ENCODE results near the gene LBHD1. TPM values are rescaled to one million over a fixed set of nuclear protein-coding genes. Genes with fewer than 3 reads are reported as not detected.
A peak's percentile ranks its signal among the peaks of the same experiment; 100 is the strongest.

The LBHD1 gene
- total RNA-seq, 1 experiment from 2014 or later: 10.4 TPM

DNA sequence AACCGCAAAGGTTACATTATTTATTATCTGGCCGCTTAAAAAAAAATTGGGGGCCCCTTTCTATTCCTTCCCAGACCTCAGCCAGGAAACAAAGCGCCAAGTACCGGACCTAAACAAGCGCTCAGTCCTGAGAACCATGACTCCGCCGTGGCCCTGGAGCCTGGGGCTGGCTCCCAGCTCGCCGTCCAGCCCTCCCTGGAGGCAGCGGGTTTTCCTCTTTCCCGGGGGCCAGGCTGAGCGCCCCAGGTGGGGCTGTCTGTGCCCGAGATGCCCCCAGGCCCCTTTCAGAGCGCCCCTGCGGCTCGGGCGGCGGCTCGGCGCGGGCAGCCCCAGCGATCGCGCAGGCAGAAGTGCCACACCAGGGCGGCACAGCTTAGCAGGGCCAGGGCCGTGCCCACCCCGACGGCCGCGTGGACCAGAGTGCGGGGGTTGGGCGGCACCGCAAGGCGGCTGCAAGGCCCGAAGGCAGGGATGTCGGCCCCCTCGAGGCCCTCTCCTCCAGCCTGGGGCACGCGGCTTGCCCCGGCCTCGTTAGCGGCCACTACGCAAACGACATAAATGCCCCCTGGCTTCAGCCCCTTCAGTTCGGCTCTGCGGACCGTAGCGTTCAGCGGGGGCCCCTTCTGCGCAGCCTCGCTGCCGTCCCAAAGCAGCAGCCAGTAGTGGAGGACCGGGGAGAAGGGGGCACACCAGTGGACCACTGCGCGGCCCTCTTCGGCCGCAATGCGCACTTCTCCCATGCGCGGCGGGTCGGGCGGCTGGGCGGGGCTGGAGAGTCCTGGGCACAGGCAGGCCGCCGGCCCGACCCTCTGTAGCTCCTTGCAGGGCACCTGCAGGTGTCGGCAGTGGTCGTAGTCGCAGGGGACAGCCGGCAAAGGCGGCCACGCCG is 15.7 kb upstream of the LBHD1 start:
- no peak overlapping the region for H2BK12ac ChIP-seq (ENCODE audit: insufficient read length, low read depth, low read length)
- no peak overlapping the region for H3K27ac ChIP-seq (ENCODE audit: insufficient read length, low read depth, low read length)
- peak; percentile 65 for DNase-seq
- H3K4ac ChIP-seq (ENCODE audit: low read depth, low read length): no peak overlapping the region
- no peaks in the 10 kb centered on the region for H3K4me1 ChIP-seq (ENCODE audit: insufficient read depth, low read length)
- no peak overlapping the region for H3K23ac ChIP-seq (ENCODE audit: insufficient read length, low read depth, low read length)
- no peak overlapping the region for H3K14ac ChIP-seq (ENCODE audit: insufficient read depth, low read length)
- Mint-ChIP-seq H3K27me3 (ENCODE audit: low read depth) (no peaks in the 10 kb centered on the region), H3K27ac (no peak overlapping the region), H3K36me3 (ENCODE audit: insufficient read depth in 1 of 3, low read depth in 3 of 3) (peaks cover 7 to 25% (median 24%) of the 10 kb centered on the region in 3 experiments; a peak in 5 of 7 replicates), H3K9me3 (no peaks in the 10 kb centered on the region; a peak in 1 of 5 replicates), H3K4me1 (peaks cover 0 to 10% of the 10 kb centered on the region in 2 experiments; a peak in 3 of 4 replicates), H3K4me3 (no peak overlapping the region)
- no peak overlapping the region for H2BK20ac ChIP-seq (ENCODE audit: low read depth, low read length, poor library complexity, severe bottlenecking)
- no peak overlapping the region for H3K4me2 ChIP-seq (ENCODE audit: insufficient read depth, insufficient read length, low read length)
- no peaks in the 10 kb centered on the region for H4K20me1 ChIP-seq (ENCODE audit: control insufficient read depth, insufficient read depth, insufficient read length)
- H2AK5ac ChIP-seq (ENCODE audit: insufficient read length, low read length): no peak overlapping the region
- no peak overlapping the region for H4K8ac ChIP-seq (replicated peaks; ENCODE audit: insufficient read length, low read depth, low read length)
- TF ChIP-seq, protein P1, sequence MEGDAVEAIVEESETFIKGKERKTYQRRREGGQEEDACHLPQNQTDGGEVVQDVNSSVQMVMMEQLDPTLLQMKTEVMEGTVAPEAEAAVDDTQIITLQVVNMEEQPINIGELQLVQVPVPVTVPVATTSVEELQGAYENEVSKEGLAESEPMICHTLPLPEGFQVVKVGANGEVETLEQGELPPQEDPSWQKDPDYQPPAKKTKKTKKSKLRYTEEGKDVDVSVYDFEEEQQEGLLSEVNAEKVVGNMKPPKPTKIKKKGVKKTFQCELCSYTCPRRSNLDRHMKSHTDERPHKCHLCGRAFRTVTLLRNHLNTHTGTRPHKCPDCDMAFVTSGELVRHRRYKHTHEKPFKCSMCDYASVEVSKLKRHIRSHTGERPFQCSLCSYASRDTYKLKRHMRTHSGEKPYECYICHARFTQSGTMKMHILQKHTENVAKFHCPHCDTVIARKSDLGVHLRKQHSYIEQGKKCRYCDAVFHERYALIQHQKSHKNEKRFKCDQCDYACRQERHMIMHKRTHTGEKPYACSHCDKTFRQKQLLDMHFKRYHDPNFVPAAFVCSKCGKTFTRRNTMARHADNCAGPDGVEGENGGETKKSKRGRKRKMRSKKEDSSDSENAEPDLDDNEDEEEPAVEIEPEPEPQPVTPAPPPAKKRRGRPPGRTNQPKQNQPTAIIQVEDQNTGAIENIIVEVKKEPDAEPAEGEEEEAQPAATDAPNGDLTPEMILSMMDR (conservative IDR thresholded peaks at IDR 0.05): no peak
- H2AFZ ChIP-seq (ENCODE audit: low read length): no peak overlapping the region
- no peaks in the 10 kb centered on the region for H3K9me3 ChIP-seq (ENCODE audit: control insufficient read depth, low read depth, low read length)
- H4K91ac ChIP-seq (ENCODE audit: insufficient read length, low read depth, low read length): no peak overlapping the region
- H2BK5ac ChIP-seq (ENCODE audit: insufficient read length, low read length): no peak overlapping the region
- H3K27me3 ChIP-seq (ENCODE audit: insufficient read depth, low read length): no peaks in the 10 kb centered on the region
- H3K18ac ChIP-seq (ENCODE audit: insufficient read length, low read depth, low read length): no peak overlapping the region
- no peak overlapping the region for H4K5ac ChIP-seq (ENCODE audit: insufficient read length, low read depth, low read length)
- no peaks in the 10 kb centered on the region for H3K23me2 ChIP-seq (ENCODE audit: insufficient read length, low read depth, low read length, poor library complexity, severe bottlenecking)
- H2BK15ac ChIP-seq (ENCODE audit: low read depth, low read length): no peak overlapping the region
- H3K56ac ChIP-seq (ENCODE audit: insufficient read length, low read depth, low read length): no peak overlapping the region
- no peaks in the 10 kb centered on the region for H3K79me1 ChIP-seq (ENCODE audit: insufficient read depth, low read depth, low read length, poor library complexity, severe bottlenecking)
- 100% methylated on average over 1 of the region's 74 CpGs for WGBS (ENCODE audit: extremely low coverage, insufficient read length, low lambda C conversion rate)
- H3K79me2 ChIP-seq (ENCODE audit: insufficient read depth, low read length): no peaks in the 10 kb centered on the region
- H2BK120ac ChIP-seq (ENCODE audit: low read depth, low read length, poor library complexity, severe bottlenecking): no peak overlapping the region
- H3T11ph ChIP-seq (ENCODE audit: low read length): no peak overlapping the region
- H3K9ac ChIP-seq (ENCODE audit: extremely low read depth, insufficient read length, low read length): no peak overlapping the region

Data from H9 (cell line).